ENCODE measurements around the gene AARS2.
A peak's percentile ranks its signal among the peaks of the same experiment; 100 is the strongest.

AARS2 gene

DNA sequence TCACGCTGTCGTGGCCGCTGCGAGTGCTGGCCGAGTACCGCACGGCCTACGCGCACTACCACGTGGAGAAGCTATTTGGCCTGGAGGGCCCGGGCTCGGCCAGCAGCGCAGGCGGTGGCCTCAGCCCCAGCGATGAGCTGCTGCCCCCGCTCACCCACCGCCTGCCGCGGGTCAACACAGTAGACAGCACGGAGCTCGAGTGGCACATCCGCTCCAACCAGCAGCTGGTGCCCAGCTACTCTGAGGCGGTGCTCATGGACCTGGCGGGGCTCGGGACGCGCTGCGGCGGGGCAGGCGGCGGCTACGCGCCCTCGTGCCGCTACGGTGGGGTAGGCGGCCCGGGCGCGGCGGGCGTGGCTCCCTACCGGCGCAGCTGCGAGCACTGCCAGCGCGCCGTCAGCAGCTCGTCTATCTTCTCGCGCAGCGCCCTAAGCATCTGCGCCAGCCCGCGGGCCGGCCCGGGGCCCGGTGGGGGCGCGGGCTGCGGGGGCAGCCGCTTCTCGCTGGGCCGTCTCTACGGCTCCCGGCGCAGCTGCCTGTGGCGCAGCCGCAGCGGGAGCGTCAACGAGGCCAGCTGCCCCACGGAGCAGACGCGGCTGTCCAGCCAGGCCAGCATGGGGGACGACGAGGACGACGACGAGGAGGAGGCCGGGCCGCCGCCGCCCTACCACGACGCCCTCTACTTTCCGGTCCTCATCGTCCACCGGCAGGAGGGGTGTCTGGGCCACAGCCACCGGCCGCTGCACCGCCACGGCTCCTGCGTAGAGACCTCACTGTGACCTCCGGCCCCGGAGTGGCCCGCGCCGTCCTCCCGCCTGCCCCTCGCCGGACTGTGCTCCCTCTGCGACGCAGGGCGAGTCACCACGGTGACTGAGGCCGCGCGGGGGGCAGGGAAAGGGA lies 37.1 kb downstream of the AARS2 start:
- no peak for DNase-seq (ENCODE audit: low read depth in 2 of 2)

DNA sequence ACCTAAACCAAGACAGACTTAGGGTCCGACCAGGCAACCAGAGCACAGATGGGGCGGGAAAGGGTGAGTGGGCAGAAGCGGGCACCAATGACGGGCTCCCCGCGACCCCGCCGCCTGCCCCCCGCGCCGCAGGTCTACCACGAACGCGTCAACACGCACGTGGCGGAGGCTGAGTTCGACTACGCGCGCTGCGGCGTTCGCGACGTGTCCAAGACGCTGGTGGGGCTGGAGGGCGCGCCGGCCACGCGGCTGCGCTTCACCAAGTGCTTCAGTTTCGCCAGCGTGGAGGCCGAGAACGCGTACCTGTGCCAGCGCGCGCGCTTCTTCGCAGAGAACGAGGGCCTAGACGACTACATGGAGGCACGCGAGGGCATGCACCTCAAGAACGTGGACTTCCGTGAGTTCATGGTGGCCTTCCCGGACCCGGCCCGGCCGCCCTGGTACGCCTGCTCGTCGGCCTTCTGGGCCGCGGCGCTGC lies 37.8 kb downstream of the AARS2 start:
- no peak for DNase-seq (ENCODE audit: low read depth in 2 of 2)

GRCh38 chr6:44273617-44274016 lies 39.5 kb downstream of the AARS2 start:
- no peak for DNase-seq (ENCODE audit: low read depth in 2 of 2)

DNA sequence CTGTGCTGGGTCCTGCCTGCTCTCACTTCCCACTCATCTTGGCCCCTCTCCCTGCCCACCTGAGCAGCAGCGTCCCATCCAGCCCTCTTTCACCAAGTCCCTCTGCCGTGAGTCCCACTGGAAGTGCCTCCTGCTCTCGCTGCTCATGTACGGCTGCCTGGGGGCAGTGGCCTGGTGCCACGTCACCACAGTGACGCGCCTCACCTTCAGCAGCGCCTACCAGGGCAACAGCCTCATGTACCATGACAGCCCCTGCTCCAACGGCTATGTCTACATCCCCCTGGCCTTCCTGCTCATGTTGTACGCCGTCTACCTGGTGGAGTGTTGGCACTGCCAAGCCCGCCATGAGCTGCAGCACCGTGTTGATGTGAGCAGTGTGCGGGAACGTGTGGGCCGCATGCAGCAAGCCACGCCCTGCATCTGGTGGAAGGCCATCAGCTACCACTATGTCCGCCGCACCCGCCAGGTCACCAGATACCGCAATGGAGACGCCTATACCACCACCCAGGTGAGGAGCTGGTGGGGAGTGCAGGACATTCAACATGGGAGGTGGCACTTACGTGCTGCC lies 40.1 kb downstream of the AARS2 start:
- DNase-seq (ENCODE audit: low read depth in 2 of 2) = no peak

DNA sequence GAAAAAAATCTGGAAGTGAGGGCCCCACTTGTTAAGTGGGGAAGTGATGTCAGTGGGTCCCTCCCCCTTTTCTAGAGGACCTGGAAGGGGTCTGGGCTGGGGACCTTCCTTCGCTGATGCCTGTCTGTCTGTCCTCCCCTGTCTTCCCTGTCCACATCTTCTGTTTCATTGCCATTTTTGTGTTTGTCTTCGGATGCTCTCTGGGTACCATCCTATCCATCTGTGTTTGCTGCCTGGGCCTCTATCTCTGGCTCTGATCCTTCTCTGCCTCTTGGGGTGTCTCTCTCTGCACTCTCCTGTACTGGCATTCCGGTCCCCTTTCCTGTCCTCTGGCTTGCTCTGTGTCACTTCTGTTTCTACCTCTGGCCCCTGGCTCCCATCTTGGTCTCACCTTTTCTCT lies 40.6 kb downstream of the AARS2 start:
- DNase-seq (ENCODE audit: low read depth in 2 of 2) = no peak

GRCh38 chr6:44271914-44272313 lies 41.2 kb downstream of the AARS2 start:
- DNase-seq (ENCODE audit: low read depth in 2 of 2) = no peak

GRCh38 chr6:44271406-44271723 lies 41.8 kb downstream of the AARS2 start:
- no peak for DNase-seq (ENCODE audit: low read depth in 2 of 2)

GRCh38 chr6:44270526-44271405 lies 42.4 kb downstream of the AARS2 start:
- DNase-seq (ENCODE audit: low read depth in 2 of 2) = no peak

DNA sequence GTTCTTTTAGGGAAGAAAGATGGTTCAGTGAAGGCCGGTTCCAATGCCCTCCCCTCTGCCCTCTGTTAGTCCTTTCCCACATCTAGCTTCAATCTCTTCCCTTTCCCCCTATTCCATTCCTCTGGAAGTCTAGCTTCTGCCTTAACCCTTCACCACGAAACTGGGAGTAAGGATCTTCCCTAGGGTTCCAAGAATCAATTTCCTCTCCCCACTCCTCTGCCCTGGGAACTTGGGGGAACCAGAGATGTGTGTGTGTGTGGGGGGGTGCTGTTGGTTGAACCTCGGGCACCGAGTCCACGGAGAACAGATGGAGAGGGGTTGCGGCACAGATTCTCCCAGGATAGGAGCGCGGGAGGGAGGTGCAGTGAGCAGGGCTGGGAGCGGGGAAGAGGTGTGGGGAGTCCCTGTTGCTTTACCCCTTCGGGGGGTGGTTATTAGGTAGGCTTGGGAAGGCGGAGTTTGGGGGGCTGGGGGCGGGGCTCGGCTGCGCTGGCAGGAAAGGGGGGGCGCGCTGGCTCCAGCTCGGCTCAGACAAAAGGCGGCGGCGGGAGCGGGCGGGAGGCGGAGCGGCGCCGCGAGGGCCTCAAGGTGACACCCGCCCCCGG lies 43.1 kb downstream of the AARS2 start, which contains the start of gene TMEM151B:
TMEM151B (plus strand) TSS at position 530 of the 605 bp plus-strand sequence. CDS start 293 bp downstream, outside the sequence.
- no peak for DNase-seq (ENCODE audit: low read depth in 2 of 2)

DNA sequence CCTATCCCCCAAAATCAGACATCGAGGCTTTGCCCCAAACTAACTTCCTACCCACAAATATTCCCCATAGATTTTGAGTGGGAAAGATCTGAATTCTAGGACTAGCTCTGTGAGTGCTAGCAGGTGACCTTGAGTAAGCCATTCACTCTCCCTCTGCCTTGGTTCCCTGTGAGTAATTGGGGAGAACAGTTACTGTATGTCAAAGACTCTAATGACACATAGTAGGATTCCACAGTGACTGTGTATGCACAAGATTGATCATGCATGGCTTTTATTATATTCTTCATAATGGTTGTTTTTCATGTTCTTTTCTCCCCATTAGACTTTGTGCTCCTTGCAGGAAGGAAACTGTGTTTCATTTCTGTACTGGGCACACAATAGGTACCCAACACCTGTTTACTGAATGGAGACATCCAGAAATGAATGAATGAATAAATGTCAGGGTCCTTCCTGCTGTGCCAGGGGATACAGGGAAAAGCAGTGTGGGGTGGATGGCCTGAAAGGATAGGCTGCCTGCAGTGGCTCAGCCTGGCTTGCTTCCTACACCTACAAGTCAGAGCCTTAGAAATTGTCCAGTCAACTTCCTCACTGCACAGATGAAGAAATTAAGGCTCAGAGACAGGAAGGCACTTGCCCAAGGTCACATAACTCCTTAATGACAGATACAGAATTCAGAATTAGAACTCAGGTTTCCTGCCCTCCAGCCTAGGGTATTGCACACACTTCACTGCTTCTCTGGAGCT lies 43.8 kb downstream of the AARS2 start:
- no peak for DNase-seq (ENCODE audit: low read depth in 2 of 2)

DNA sequence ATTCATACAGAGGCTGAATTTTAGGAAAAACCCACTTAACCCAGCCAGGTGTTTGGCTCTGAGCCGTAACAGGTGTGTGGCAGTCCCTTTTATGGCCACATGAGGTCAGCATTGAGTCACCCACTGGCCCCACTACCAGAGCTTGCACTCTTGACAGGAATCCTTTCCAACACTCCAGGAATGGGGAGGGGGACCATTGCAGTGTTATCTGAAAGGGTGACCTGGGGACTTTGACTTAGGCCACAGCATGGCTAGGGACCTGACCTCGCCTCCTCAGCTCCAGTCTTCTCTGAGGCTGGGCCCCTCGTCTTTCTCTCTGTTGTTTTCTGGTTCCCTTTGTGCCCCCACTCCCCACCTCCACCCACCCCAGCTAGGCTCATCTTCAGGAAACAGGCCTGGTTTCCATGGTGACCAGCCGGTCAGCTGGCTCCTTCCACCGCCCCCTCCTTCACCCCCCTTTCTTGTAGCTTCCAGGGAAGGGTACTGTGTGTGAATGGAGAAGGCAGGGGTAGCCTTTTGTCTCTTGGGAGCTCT lies 45.0 kb downstream of the AARS2 start:
- DNase-seq (ENCODE audit: low read depth in 2 of 2) = no peak

DNA sequence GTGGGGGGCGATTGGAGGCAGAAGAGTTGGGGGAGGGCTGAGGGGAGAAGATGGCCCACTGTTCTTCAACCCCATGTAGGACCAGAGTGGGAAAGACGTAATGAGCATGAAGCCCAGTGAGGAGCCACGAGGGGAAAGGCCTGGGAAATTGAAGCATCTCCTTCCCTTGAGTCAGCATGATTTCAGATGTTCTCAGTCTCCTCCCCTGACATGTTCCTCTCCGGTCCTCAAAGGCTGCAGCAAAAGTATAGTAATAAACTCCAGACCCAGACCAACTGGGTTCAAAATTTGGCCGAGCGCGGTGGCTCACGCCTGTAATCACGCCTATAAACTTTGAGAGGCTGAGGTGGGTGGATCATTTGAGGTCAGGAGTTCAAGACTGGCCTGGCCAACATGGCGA lies 45.9 kb downstream of the AARS2 start:
- DNase-seq (ENCODE audit: low read depth in 2 of 2) = no peak

DNA sequence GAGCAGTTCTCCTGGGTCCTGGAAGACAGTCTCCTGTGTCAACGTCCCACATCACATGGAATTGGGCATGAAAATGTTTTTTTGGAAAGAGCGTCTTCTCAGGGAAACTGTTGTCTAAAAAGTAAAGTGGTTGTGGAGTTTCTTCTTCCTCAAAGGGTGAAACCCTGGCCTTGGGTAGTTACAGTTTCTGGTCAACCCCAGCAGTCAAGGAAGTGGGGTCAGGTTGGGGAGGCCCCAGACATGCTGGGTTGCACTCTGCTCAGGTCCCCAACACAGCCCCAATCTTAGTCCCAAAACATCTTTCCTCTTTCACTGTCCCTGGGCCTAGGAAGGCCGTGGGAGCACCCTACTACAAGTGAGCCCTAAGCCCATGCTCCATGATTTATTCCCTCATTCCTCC lies 46.8 kb downstream of the AARS2 start:
- no peak for DNase-seq (ENCODE audit: low read depth in 2 of 2)

DNA sequence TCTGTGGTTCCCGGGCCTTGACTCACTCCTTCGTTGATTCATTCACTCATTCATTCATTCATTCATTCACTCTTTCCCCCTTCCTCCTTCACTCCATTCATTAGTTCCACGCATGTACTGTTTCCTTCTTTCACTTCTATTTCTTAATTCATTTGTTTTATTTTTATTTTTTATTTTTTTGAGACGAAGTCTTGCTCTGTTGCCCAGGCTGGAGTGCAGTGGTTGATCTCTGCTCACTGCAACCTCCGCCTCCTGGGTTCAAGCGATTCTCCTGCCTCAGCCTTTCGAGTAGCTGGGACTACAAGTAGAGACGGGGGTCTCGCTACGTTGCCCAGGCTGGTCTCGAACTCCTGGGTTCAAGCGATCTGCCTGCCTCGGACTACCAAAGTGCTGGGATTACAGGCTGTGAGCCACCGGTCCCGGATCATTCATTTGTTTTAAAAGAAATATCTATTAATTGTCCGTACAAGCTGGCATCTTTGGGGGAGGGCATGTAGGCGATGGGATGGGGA lies 47.4 kb downstream of the AARS2 start:
- DNase-seq (ENCODE audit: low read depth in 2 of 2) = no peak

GRCh38 chr6:44265007-44265721 lies 48.0 kb downstream of the AARS2 start, which contains the start of gene NFKBIE:
TSS of gene NFKBIE (minus strand) at chr6:44265551. CDS start at chr6:44265346, 205 bp downstream.
- peak; percentile 91 to 96 for DNase-seq (ENCODE audit: low read depth in 2 of 2)

- no peak for DNase-seq (ENCODE audit: low read depth in 2 of 2)
Observed at GRCh38 chr6:44264154-44265006, 48.8 kb downstream of the AARS2 start.

- DNase-seq (ENCODE audit: low read depth in 2 of 2) = no peak
Observed at GRCh38 chr6:44263354-44264100, 49.6 kb downstream of the AARS2 start.
